Natural killer cell treated with Interleukin-12 subunit alpha and Interleukin-12 subunit beta and Interleukin-15 and Interleukin-18, amount 100 ng/mL, for 72 hours (primary cell): ENCODE data around the gene REX1BD. TPM values are rescaled to one million over a fixed set of nuclear protein-coding genes. Genes with fewer than 3 reads are reported as not detected.

Experiments used
- ATAC-seq, 2 donors: fragments of 150-1000 bp; cut with Tn5 transposase in 1 of 2; sonication (Bioruptor Pico), chemical (Tn5 transposase) in 1 of 2; 2 replicates each; pipeline ENCODE4 v1.10.0; 2021
- DNase-seq: peaks from one replicate; pipeline ENCODE4 v3.0.0; 2022; ENCODE audit warnings: low spot score
- H3K27ac Mint-ChIP-seq, 2 donors: 1 replicate in 1 of 2; 2 replicates in 1 of 2; pipeline ENCODE4 v1.8.0; 2022; ENCODE audit warnings: mixed read lengths in 2 of 2, mild to moderate bottlenecking in 1 of 2, moderate library complexity in 1 of 2
- H3K27me3 Mint-ChIP-seq, 2 donors: 1 replicate in 1 of 2; 2 replicates in 1 of 2; pipeline ENCODE4 v1.8.0; 2022; ENCODE audit warnings: mixed read lengths in 2 of 2
- H3K36me3 Mint-ChIP-seq: one replicate; pipeline ENCODE4 v1.8.0; 2022; ENCODE audit warnings: mixed read lengths
- H3K4me1 Mint-ChIP-seq, 2 donors: 1 replicate in 1 of 2; 2 replicates in 1 of 2; pipeline ENCODE4 v1.8.0; 2022; ENCODE audit warnings: low read depth in 2 of 2, mixed read lengths in 2 of 2, mild to moderate bottlenecking in 1 of 2
- H3K4me3 Mint-ChIP-seq: one replicate; pipeline ENCODE4 v1.8.0; 2022; ENCODE audit warnings: mixed read lengths
- H3K9me3 Mint-ChIP-seq: 2 replicates; pipeline ENCODE4 v1.8.0; 2022; ENCODE audit warnings: mixed read lengths
- total RNA-seq, 2 donors: library from RNA; stranded (reverse); gene quantifications; one replicate each; pipeline ENCODE4 v1.2.3, GENCODE V29; 2022

The REX1BD gene
- total RNA-seq, 2 donors from 2014 or later: 81.5 to 104 TPM

- Mint-ChIP-seq H3K27ac (no peak overlapping the region), H3K9me3 (no peaks in the 10 kb centered on the region), H3K36me3 (no peaks in the 10 kb centered on the region), H3K4me1 (peaks cover 4 to 20% of the 10 kb centered on the region in 2 donors), H3K4me3 (no peak overlapping the region), H3K27me3 (peaks cover 46 to 62% of the 10 kb centered on the region in 2 donors)
- ATAC-seq (no peak), DNase-seq (no peak)
Measured at GRCh38 chr19:18610245-18610555, 21.6 kb downstream of the REX1BD start.

- no peak for DNase-seq
- Mint-ChIP-seq H3K9me3 (no peaks in the 10 kb centered on the region), H3K4me1 (peaks cover 4 to 17% of the 10 kb centered on the region in 2 donors), H3K36me3 (no peaks in the 10 kb centered on the region), H3K4me3 (no peak overlapping the region), H3K27me3 (peaks cover 44 to 60% of the 10 kb centered on the region in 2 donors), H3K27ac (no peak overlapping the region)
- no peak for ATAC-seq
Measured at GRCh38 chr19:18610556-18611326, 22.1 kb downstream of the REX1BD start.

DNA sequence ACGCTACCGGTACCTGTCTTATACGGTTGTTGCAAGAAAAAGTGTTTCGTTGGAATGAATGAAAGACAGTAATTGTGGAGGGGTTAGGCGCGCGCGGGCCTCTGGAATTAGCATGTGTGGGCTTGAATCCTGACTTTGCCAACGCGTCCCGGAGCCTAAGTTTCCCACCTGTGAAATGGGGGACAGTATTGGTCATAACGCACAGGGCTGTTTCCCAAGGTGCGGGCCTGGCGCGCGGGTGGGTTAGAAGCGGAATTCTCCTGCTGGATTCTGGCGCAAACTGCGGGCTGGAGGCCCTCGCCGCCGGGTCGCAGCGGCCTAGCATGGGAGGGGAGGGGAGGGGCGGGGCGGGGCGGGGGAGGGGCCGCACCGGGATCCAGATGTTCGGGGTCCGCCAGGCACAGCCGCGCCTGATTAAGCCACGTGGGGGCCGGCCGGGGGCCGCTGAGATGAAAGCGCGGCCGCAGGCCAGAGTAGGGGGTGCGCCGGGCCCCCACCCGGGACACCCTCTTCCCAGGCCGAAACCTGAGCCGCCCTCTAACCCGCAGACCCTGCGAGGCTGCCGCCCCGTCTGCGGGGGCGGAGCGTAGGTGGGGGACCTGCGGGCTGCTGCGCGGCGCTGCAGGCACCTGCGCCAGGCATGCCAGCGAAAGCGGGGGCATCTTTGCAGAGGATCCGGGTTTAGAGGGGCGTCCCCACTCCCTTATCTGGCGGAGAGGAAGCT, 22.9 kb downstream of the REX1BD start:
- no peaks in the 10 kb centered on the region for H3K9me3 Mint-ChIP-seq
- peaks cover 44 to 60% of the 10 kb centered on the region in 2 donors for H3K27me3 Mint-ChIP-seq
- ATAC-seq: no peak
- no peak overlapping the region for H3K4me3 Mint-ChIP-seq
- no peak overlapping the region for H3K27ac Mint-ChIP-seq
- no peaks in the 10 kb centered on the region for H3K36me3 Mint-ChIP-seq
- no peak for DNase-seq
- peaks cover 4 to 17% of the 10 kb centered on the region in 2 donors for H3K4me1 Mint-ChIP-seq

DNA sequence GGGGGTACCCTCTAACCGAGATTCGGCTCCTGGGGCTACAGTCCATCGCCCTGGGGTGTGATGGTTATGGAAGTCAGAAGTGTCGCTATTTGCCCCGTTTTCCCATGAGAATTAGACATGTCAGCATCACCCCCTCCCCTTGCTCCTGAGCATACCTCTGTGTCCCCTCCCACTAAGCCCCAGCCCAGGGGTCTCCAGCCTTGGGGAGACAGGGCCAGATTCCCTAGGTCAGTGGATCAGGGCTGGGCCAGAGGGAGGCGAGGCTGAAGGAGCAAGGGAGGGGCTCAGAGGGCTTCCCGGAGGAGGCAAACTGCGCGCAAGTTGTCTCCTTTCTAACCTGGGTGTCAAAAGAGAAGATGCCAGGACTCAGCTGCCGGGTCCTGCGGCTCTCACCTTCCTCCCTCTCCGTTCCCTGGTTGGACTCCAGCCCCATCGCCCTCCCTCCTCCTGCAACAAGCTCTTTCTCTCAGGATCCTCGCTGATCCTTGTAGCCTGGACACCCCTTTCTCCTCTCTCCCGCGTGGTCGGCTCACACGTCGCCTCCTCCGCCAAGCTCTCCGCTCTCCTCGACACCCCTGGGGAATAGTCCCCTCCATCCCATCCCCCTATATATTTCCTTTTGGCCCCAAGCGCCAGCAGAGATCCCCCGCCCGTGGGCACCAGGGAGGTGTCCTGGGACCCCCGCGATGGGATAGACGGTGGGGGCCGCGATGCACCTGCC, 23.6 kb downstream of the REX1BD start:
- ATAC-seq: no peak
- H3K27me3 Mint-ChIP-seq: peaks cover 44 to 60% of the 10 kb centered on the region in 2 donors

GRCh38 chr19:18612772-18613588, 24.4 kb downstream of the REX1BD start, which contains the start of gene TMEM59L:
TMEM59L (plus strand) TSS chr19:18612870; CDS start chr19:18612959, 89 bp downstream.
- Mint-ChIP-seq H3K4me3 (peak within 1 kb of the TSS; percentile 56), H3K4me1 (peaks cover 4 to 14% of the 10 kb centered on the region in 2 donors), H3K27me3 (peaks cover 38 to 56% of the 10 kb centered on the region in 2 donors), H3K27ac (no peak within 1 kb of the TSS), H3K36me3 (no peaks in the 10 kb centered on the region), H3K9me3 (no peaks in the 10 kb centered on the region)
- ATAC-seq (peak in 1 of 2 donors; percentile 54), DNase-seq (no peak)

More for the DNA sequence above, 23.6 kb downstream of the REX1BD start:
- Mint-ChIP-seq H3K27ac (no peak overlapping the region), H3K9me3 (no peaks in the 10 kb centered on the region), H3K4me3 (peak overlapping the region; percentile 56), H3K4me1 (peaks cover 4 to 17% of the 10 kb centered on the region in 2 donors), H3K36me3 (no peaks in the 10 kb centered on the region)
- no peak for DNase-seq

DNA sequence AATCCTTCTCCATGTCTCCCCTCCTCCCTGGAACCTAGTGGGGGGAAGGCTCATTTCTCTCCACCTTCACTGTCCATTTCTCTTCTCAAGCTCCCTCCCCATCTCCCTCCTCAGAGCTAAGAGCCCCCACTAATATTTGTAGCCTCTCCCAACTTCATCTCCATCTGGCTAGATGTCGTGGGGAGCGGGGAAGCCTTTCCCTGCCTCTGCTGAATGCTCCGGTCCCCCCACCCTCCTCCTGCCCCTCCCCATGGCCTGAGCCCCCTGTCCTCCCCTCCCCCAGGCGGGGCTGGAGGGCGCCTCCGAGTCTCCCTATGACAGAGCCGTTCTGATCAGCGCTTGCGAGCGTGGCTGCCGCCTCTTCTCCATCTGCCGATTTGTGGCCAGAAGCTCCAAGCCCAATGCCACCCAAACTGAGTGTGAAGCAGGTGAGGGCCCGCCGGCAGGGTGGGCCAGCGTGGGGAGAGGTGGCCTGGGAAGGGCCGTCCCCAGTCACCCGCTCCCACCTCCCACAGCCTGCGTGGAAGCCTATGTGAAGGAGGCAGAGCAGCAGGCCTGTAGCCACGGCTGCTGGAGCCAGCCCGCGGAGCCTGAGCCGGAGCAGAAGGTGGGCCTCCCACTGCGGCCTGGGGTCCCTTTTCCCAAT, 25.1 kb downstream of the REX1BD start:
- Mint-ChIP-seq H3K27me3 (peaks cover 35 to 49% of the 10 kb centered on the region in 2 donors), H3K36me3 (no peaks in the 10 kb centered on the region), H3K27ac (no peak overlapping the region), H3K4me1 (peaks cover 4 to 14% of the 10 kb centered on the region in 2 donors), H3K9me3 (no peaks in the 10 kb centered on the region), H3K4me3 (peak overlapping the region; percentile 17)
- ATAC-seq: no peak
- DNase-seq: no peak

GRCh38 chr19:18616023-18616422, 27.4 kb downstream of the REX1BD start:
- DNase-seq (no peak), ATAC-seq (no peak)
- Mint-ChIP-seq H3K27me3 (peaks cover 24 to 36% of the 10 kb centered on the region in 2 donors), H3K9me3 (no peaks in the 10 kb centered on the region), H3K4me1 (peaks cover 2 to 13% of the 10 kb centered on the region in 2 donors), H3K4me3 (no peak overlapping the region), H3K36me3 (no peaks in the 10 kb centered on the region), H3K27ac (no peak overlapping the region)

DNA sequence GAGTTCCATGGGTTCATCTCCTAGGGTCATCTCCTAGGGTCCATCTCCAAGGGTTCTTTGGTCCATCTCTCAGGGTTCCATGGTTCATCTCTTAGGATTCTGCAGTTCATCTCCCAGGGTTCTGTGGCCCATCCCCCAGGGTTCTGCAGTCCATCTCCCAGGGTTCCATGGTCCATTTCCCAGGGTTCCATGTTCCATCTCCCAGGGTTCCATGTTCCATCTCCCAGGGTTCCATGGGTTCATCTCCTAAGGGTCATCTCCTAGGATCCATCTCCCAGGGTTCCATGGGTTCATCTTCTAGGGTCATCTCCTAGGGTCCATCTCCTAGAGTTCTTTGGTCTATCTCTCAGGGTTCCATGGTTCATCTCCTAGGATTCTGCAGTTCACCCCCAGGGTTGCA, 29.0 kb downstream of the REX1BD start:
- no peak for DNase-seq
- no peak for ATAC-seq
- Mint-ChIP-seq H3K4me3 (no peak overlapping the region), H3K36me3 (no peaks in the 10 kb centered on the region), H3K9me3 (no peaks in the 10 kb centered on the region), H3K27me3 (peaks cover 15 to 26% of the 10 kb centered on the region in 2 donors), H3K27ac (no peak overlapping the region), H3K4me1 (peaks cover 0 to 7% of the 10 kb centered on the region in 2 donors)

GRCh38 chr19:18618236-18618635, 29.6 kb downstream of the REX1BD start:
- peaks cover 13 to 23% of the 10 kb centered on the region in 2 donors for H3K27me3 Mint-ChIP-seq
- H3K4me3 Mint-ChIP-seq: no peak overlapping the region
- no peak overlapping the region for H3K27ac Mint-ChIP-seq
- no peaks in the 10 kb centered on the region for H3K36me3 Mint-ChIP-seq
- H3K4me1 Mint-ChIP-seq: peaks cover 0 to 6% of the 10 kb centered on the region in 2 donors
- no peaks in the 10 kb centered on the region for H3K9me3 Mint-ChIP-seq
- DNase-seq (no peak), ATAC-seq (no peak)

GRCh38 chr19:18620311-18620710, 31.7 kb downstream of the REX1BD start:
- ATAC-seq (peak in 1 of 2 donors; percentile 36), DNase-seq (no peak)
- Mint-ChIP-seq H3K9me3 (no peaks in the 10 kb centered on the region), H3K4me3 (no peak overlapping the region), H3K27me3 (peaks cover 0 to 2% of the 10 kb centered on the region in 2 donors), H3K36me3 (no peaks in the 10 kb centered on the region), H3K27ac (no peak overlapping the region), H3K4me1 (no peaks in the 10 kb centered on the region)

- H3K27me3 Mint-ChIP-seq: no peaks in the 10 kb centered on the region
- H3K9me3 Mint-ChIP-seq: no peaks in the 10 kb centered on the region
- no peak for DNase-seq
- no peaks in the 10 kb centered on the region for H3K4me1 Mint-ChIP-seq
- no peak overlapping the region for H3K27ac Mint-ChIP-seq
- H3K4me3 Mint-ChIP-seq: no peak overlapping the region
- H3K36me3 Mint-ChIP-seq: no peaks in the 10 kb centered on the region
- ATAC-seq: peak in 1 of 2 donors; percentile 22
Measured at GRCh38 chr19:18620902-18621301, 32.3 kb downstream of the REX1BD start.

- DNase-seq: no peak
- no peaks in the 10 kb centered on the region for H3K4me1 Mint-ChIP-seq
- H3K27ac Mint-ChIP-seq: no peak overlapping the region
- H3K9me3 Mint-ChIP-seq: no peaks in the 10 kb centered on the region
- no peak for ATAC-seq
- H3K36me3 Mint-ChIP-seq: no peaks in the 10 kb centered on the region
- no peak overlapping the region for H3K4me3 Mint-ChIP-seq
- H3K27me3 Mint-ChIP-seq: peaks cover 4 to 6% of the 10 kb centered on the region in 2 donors
Measured at GRCh38 chr19:18626906-18627305, 38.3 kb downstream of the REX1BD start.
